Subcutaneous abdominal adipose tissue (tissue), 5 donors: ENCODE measurements around the gene GPC5.

Source experiments
- H3K27ac ChIP-seq: one replicate; pipeline ENCODE4 v1.7.0; 2013; ENCODE audit warnings: low read depth, mild to moderate bottlenecking, inconsistent platforms, low read length, moderate library complexity
- H3K27me3 ChIP-seq, 5 donors: one replicate each; pipeline ENCODE4 v1.7.0; 2013; ENCODE audit warnings: low read length in 5 of 5, inconsistent platforms in 1 of 5; ENCODE audit not compliant: control insufficient read depth in 5 of 5, insufficient read depth in 4 of 5
- H3K36me3 ChIP-seq, 5 donors: one replicate each; pipeline ENCODE4 v1.7.0; 2013; ENCODE audit warnings: low read length in 5 of 5; ENCODE audit not compliant: control insufficient read depth in 5 of 5, insufficient read depth in 5 of 5
- H3K4me1 ChIP-seq, 5 donors: one replicate each; pipeline ENCODE4 v1.7.0; 2013; ENCODE audit warnings: low read length in 5 of 5, mild to moderate bottlenecking in 3 of 5, moderate library complexity in 1 of 5; ENCODE audit not compliant: control insufficient read depth in 5 of 5, insufficient read depth in 5 of 5
- H3K4me3 ChIP-seq, 5 donors: one replicate each; pipeline ENCODE4 v1.7.0; 2013; ENCODE audit warnings: low read length in 5 of 5, low read depth in 1 of 5
- H3K9ac ChIP-seq, 5 donors: one replicate each; pipeline ENCODE4 v1.7.0; 2013; ENCODE audit warnings: low read length in 5 of 5, mild to moderate bottlenecking in 4 of 5, moderate library complexity in 3 of 5
- H3K9me3 ChIP-seq, 5 donors: one replicate each; pipeline ENCODE4 v1.7.0; 2013; ENCODE audit warnings: low read length in 5 of 5; ENCODE audit not compliant: control insufficient read depth in 5 of 5
- donor health status: healthy.
- donor health status: healthy.
- donor health status: healthy.
- donor health status: healthy.
- donor health status: healthy.

The GPC5 gene

DNA sequence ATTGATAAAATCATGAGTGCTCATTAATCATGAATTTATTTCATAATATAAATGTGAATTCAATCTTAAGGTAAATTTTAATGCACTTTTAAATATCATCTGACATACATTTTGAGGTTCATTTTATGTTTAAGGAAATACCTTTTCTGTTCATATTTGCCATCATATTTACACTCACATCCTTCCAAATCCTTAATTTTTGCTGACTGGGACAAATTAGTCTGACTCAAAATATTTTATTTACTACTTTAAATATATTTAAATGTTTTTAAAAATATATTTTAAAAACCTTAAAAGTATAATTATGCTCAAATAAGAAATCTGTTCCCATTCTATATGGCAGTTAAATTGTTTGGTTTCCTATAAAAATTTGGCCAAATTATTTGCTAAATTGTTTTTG, 438.1 kb downstream of the GPC5 start:
- H3K9ac ChIP-seq = no peak overlapping the region
- H3K4me1 ChIP-seq = no peaks in the 10 kb centered on the region
- no peak overlapping the region for H3K4me3 ChIP-seq
- H3K27me3 ChIP-seq = no peaks in the 10 kb centered on the region
- H3K27ac ChIP-seq = no peak overlapping the region
- H3K36me3 ChIP-seq = no peaks in the 10 kb centered on the region
- no peaks in the 10 kb centered on the region for H3K9me3 ChIP-seq

DNA sequence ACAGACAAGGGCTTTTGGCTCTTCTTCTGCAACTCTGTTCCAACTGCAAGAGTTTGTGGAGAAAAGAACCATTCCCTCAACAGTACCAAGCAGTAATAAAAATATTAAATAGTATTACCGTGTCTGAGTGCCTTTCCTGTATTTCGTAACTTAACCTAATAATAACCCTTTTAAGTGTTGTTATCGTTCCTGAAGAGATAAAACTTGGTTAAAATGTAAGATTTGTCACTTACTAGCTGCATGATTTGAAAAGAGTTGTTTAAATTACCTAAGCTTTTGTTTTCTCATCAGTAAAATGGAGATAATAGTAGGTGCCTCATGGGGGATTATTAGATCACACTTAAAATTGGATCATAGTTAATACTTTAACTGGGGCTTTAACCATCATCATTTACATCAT, 447.2 kb downstream of the GPC5 start:
- no peaks in the 10 kb centered on the region for H3K4me1 ChIP-seq
- H3K9ac ChIP-seq = no peak overlapping the region
- no peak overlapping the region for H3K27ac ChIP-seq
- H3K36me3 ChIP-seq = no peaks in the 10 kb centered on the region
- H3K4me3 ChIP-seq = no peak overlapping the region
- no peaks in the 10 kb centered on the region for H3K9me3 ChIP-seq
- no peaks in the 10 kb centered on the region for H3K27me3 ChIP-seq

DNA sequence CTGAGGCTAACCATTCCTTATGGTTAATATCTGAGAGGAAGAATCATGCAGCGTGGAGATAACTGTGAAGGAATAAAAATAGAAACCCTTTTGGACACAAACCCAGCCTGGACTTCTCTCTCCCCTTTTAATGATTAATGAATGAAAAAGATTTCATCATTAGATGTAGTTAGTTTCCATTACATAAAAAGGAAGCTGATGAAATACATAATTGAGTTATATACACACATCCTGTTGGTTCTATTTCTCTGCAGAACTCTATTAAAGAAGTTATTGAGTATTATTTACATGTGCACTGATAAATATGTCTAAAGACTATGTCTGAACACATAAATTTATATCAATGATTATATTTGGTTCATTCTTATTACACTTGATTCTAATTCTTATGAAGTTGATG, 465.3 kb downstream of the GPC5 start:
- H3K27ac ChIP-seq = no peak overlapping the region
- no peaks in the 10 kb centered on the region for H3K36me3 ChIP-seq
- no peaks in the 10 kb centered on the region for H3K4me1 ChIP-seq
- H3K9me3 ChIP-seq = no peaks in the 10 kb centered on the region
- H3K27me3 ChIP-seq = no peaks in the 10 kb centered on the region
- H3K9ac ChIP-seq = no peak overlapping the region
- H3K4me3 ChIP-seq = no peak overlapping the region

DNA sequence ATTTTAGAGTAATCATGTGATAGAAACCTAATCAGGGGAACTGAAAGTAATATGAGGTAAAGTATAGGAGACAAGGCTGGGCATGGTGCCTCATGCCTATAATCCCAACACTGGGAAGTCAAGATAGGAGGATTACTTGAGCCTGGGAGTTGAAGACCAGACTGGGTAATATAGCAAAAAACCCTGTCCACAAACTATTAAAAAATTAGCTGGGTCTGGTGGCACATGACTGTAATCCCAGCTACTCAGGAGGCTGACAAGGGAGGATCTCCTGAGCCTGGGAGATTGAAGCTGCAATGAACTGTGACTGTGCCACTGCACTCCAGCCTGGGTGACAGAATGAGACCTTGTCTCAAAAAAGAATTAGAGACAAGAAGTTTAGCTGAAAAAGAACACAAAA, 469.9 kb downstream of the GPC5 start:
- Histone ChIP-seq H3K9ac (no peak overlapping the region), H3K36me3 (no peaks in the 10 kb centered on the region), H3K4me1 (no peaks in the 10 kb centered on the region), H3K27me3 (no peaks in the 10 kb centered on the region), H3K27ac (no peak overlapping the region), H3K4me3 (no peak overlapping the region), H3K9me3 (no peaks in the 10 kb centered on the region)

DNA sequence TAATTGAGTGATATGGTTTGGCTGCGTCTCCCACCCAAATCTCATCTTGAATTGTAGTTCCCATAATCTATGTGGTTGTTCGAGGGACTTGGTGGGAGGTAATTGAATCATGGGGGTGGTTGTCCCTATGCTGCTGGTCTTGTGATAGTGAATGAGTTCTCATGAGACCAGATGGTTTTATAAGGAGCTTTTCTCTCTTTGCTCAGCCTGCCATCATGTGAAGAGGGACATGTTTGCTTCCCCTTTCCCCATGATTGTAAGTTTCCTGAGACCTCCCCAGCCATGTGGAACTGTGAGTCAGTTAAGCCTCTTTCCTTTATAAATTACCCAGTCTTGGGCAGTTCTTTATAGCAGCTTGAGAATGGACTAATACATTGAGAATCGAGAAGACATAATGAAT, 480.1 kb downstream of the GPC5 start:
- no peaks in the 10 kb centered on the region for H3K36me3 ChIP-seq
- no peaks in the 10 kb centered on the region for H3K4me1 ChIP-seq
- H3K9me3 ChIP-seq = no peaks in the 10 kb centered on the region
- no peak overlapping the region for H3K27ac ChIP-seq
- no peaks in the 10 kb centered on the region for H3K27me3 ChIP-seq
- H3K9ac ChIP-seq = no peak overlapping the region
- H3K4me3 ChIP-seq = no peak overlapping the region

DNA sequence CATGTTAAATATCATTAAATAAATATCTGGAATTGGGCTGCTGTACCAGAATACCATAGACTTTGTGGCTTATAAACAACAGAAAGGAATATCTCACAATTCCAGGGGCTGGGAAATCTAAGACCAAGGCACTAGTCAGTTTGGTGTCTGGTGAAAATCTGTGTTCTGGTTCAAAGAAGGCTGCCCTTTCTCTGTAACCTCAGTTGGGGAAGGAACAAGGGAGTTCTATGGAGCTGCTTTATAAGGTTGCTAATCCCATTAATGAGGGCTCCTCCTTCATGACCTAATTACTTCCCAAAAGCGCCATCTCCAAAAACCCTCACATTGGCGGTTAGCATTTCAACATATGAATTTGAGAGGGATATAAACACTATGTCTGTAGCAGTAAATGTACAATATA, 480.9 kb downstream of the GPC5 start:
- no peak overlapping the region for H3K27ac ChIP-seq
- no peak overlapping the region for H3K4me3 ChIP-seq
- H3K9ac ChIP-seq = no peak overlapping the region
- no peaks in the 10 kb centered on the region for H3K9me3 ChIP-seq
- no peaks in the 10 kb centered on the region for H3K27me3 ChIP-seq
- H3K36me3 ChIP-seq = no peaks in the 10 kb centered on the region
- no peaks in the 10 kb centered on the region for H3K4me1 ChIP-seq

DNA sequence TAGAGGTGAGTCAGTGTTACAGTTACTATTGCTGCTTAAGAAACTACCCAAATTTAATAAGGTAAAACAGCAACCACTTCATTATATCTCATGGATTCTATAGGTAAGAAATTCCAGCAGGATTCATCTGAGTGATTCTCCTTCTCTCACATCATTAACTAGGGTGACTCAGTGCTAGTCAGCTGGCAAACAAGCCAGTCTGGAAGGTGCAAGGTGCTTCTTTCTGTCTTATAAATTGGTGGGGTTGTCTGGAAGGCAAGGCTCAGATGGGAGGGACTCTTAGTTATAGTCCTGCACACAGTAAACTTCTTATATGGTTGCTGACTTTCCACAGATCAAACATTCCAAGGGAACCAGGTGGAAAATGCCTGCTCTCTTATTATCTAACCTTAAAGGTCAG, 484.5 kb downstream of the GPC5 start:
- Histone ChIP-seq H3K9me3 (no peaks in the 10 kb centered on the region), H3K27ac (no peak overlapping the region), H3K4me3 (no peak overlapping the region), H3K9ac (no peak overlapping the region), H3K4me1 (no peaks in the 10 kb centered on the region), H3K27me3 (no peaks in the 10 kb centered on the region), H3K36me3 (no peaks in the 10 kb centered on the region)

DNA sequence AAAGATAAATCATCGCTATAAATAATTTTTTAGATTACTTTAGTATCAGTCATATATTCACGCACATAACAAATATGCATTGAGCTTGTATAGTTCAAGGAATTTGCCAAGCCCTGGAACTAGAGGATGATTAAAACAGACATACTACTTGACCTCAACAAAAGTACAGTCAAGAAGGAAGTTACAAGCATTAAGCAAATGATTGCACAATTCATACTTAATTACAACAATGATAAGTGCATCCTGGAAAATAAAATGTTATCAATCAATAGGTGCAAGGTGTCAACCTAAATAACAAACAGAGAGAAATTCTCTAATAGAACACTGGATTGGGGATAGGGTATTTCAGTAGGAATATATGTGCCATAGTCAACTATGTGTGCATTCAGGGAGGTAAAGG, 491.2 kb downstream of the GPC5 start:
- Histone ChIP-seq H3K9me3 (peaks cover 0 to 6% (median 0%) of the 10 kb centered on the region in 5 donors), H3K9ac (no peak overlapping the region), H3K27ac (no peak overlapping the region), H3K27me3 (no peaks in the 10 kb centered on the region), H3K36me3 (no peaks in the 10 kb centered on the region), H3K4me3 (no peak overlapping the region), H3K4me1 (peaks cover 0 to 6% (median 0%) of the 10 kb centered on the region in 5 donors)

DNA sequence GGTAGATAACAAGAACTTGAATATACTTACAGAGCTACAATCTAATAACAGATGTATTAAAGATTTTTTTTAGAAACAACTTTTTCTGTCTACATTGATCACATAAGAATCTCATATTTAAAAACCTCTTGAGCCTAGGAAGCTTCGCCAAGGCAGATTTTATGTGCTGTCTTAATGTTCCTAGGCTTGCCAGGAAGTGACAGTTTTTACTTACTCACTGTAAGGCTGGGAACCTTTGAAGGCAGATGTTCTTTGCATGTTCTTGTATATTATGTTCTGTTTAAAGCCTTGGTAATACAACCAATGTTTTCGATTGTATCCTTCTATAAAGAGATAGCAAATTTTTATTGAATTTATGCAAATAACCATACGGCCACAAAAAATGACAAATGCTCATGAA, 492.7 kb downstream of the GPC5 start:
- Histone ChIP-seq H3K4me1 (peaks cover 0 to 7% (median 0%) of the 10 kb centered on the region in 5 donors), H3K4me3 (no peak overlapping the region), H3K36me3 (no peaks in the 10 kb centered on the region), H3K27me3 (no peaks in the 10 kb centered on the region), H3K9ac (no peak overlapping the region), H3K27ac (no peak overlapping the region), H3K9me3 (peaks cover 0 to 6% (median 0%) of the 10 kb centered on the region in 5 donors)

DNA sequence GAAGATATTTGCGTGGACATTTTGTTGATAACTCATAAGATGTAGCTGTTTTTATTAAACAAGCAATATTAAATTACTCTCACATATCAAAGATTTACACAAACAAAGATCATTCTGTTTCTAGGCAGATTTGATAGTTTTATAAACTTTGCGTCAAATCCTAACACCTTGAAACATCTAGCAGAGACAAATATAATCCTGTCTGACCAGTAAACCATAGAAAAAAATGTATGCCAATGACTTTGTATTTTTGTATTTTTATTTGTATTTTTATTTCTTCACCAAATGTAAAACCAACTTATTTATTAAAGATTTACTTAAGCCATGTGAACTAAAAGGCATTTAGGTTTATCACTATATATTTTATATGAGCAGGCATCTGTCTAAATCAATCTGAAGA, 494.6 kb downstream of the GPC5 start:
- Histone ChIP-seq H3K4me1 (peaks cover 0 to 7% (median 0%) of the 10 kb centered on the region in 5 donors), H3K9me3 (peaks cover 0 to 6% (median 0%) of the 10 kb centered on the region in 5 donors), H3K36me3 (no peaks in the 10 kb centered on the region), H3K9ac (no peak overlapping the region), H3K27ac (no peak overlapping the region), H3K4me3 (no peak overlapping the region), H3K27me3 (no peaks in the 10 kb centered on the region)

DNA sequence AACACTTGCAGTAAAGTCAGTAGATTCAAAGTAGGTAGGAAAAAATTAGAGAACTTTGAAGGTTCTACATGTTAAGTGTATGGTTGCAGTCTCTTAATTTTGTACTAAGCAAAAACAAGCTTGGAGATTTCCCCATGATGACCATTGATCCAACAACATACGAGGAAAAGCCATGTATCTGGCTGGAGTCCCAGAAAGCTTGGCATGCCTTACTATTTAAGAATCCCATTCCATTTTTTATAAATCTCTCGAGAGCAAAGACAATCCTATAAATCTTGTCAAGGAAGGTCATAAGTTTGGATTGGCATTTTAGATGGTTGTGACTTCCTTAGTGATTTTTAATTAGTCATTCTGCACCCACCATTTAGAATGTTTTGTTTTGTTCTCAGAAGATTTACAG, 495.9 kb downstream of the GPC5 start:
- Histone ChIP-seq H3K36me3 (no peaks in the 10 kb centered on the region), H3K4me3 (no peak overlapping the region), H3K9ac (no peak overlapping the region), H3K4me1 (peaks cover 0 to 7% (median 0%) of the 10 kb centered on the region in 5 donors), H3K9me3 (peaks cover 0 to 6% (median 0%) of the 10 kb centered on the region in 5 donors), H3K27me3 (no peaks in the 10 kb centered on the region), H3K27ac (no peak overlapping the region)
